ENCODE results near the gene PRDM16. TPM values are rescaled to one million over a fixed set of nuclear protein-coding genes. Genes with fewer than 3 reads are reported as not detected.

The PRDM16 gene
- total RNA-seq, 1 experiment from 2014 or later, result not detected

GRCh38 chr1:3268281-3268680 is 199.3 kb downstream of the PRDM16 start:
- intact Hi-C loops (cut with micrococcal nuclease), result no loop called here
- CTCF ChIA-PET, result no interaction called here
- POLR2A ChIA-PET, result no interaction called here
- no peaks in the 10 kb centered on the region for H3K36me3 Mint-ChIP-seq (ENCODE audit: insufficient read depth, unreplicated experiment)
- no peak overlapping the region for H3K4me3 Mint-ChIP-seq (ENCODE audit: unreplicated experiment)
- no TSS peak for BruUV-seq (replicated peaks)
- no peak overlapping the region for H3K27ac Mint-ChIP-seq (ENCODE audit: low read depth, unreplicated experiment)
- no peaks in the 10 kb centered on the region for H3K4me1 Mint-ChIP-seq (ENCODE audit: insufficient read depth, unreplicated experiment)
- no peak for DNase-seq (ENCODE audit: unreplicated experiment)
- TF ChIP-seq, protein P1, sequence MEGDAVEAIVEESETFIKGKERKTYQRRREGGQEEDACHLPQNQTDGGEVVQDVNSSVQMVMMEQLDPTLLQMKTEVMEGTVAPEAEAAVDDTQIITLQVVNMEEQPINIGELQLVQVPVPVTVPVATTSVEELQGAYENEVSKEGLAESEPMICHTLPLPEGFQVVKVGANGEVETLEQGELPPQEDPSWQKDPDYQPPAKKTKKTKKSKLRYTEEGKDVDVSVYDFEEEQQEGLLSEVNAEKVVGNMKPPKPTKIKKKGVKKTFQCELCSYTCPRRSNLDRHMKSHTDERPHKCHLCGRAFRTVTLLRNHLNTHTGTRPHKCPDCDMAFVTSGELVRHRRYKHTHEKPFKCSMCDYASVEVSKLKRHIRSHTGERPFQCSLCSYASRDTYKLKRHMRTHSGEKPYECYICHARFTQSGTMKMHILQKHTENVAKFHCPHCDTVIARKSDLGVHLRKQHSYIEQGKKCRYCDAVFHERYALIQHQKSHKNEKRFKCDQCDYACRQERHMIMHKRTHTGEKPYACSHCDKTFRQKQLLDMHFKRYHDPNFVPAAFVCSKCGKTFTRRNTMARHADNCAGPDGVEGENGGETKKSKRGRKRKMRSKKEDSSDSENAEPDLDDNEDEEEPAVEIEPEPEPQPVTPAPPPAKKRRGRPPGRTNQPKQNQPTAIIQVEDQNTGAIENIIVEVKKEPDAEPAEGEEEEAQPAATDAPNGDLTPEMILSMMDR (IDR thresholded peaks at IDR 0.05; ENCODE audit: unreplicated experiment), result no peak
- peaks cover 30% of the 10 kb centered on the region for H3K9me3 Mint-ChIP-seq (ENCODE audit: unreplicated experiment)
- H3K27me3 Mint-ChIP-seq (ENCODE audit: insufficient read depth, unreplicated experiment), result no peaks in the 10 kb centered on the region

DNA sequence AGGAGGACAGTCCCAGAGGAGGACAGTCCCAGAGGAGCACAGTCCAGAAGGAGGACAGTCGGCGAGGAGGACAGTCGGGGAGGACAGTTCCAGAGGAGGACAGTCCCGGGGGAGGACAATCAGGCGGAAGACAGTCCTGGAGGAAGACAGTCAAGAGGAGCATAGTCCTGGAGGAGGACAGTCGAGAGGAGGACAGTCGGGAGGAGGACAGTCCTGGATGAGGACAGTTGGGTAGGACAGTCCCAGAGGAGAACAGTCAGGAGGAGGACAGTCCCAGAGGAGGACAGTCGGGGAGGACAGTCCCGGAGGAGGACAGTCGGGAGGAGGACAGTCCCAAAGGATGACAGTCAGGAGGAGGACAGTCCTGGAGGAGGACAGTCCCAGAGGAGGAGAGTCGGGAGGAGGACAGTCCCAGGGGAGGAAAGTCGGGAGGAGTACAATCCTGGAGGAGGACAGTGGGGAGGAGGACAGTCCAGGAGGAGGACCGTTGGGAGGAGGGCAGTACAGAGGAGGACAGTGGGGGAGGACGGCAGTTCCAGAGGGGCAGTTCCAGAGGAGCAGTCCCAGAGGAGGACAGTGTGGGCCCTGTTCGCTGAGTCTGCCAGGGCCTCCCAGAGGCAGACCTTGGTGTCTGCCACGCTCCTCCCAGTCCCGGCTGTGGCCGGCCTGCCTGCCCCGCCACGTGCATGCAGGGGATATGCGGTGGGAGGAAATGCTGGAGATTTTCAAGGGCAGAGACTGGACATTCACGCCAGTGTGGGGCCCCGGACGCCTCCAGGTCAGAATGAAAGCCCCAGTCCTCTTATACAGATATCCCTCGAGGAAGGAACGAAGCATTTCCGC is 201.6 kb downstream of the PRDM16 start:
- peaks cover 30% of the 10 kb centered on the region for H3K9me3 Mint-ChIP-seq (ENCODE audit: unreplicated experiment)
- intact Hi-C loops (cut with micrococcal nuclease), result no loop called here
- H3K27me3 Mint-ChIP-seq (ENCODE audit: insufficient read depth, unreplicated experiment), result no peaks in the 10 kb centered on the region
- H3K36me3 Mint-ChIP-seq (ENCODE audit: insufficient read depth, unreplicated experiment), result no peaks in the 10 kb centered on the region
- POLR2A ChIA-PET, result no interaction called here
- H3K27ac Mint-ChIP-seq (ENCODE audit: low read depth, unreplicated experiment), result no peak overlapping the region
- DNase-seq (ENCODE audit: unreplicated experiment), result no peak
- no peaks in the 10 kb centered on the region for H3K4me1 Mint-ChIP-seq (ENCODE audit: insufficient read depth, unreplicated experiment)
- TF ChIP-seq, protein P1 (IDR thresholded peaks at IDR 0.05; ENCODE audit: unreplicated experiment), result no peak
- CTCF ChIA-PET, result no interaction called here
- H3K4me3 Mint-ChIP-seq (ENCODE audit: unreplicated experiment), result no peak overlapping the region
- BruUV-seq (replicated peaks), result no TSS peak

GRCh38 chr1:3271866-3272265 is 202.9 kb downstream of the PRDM16 start:
- no peak for DNase-seq (ENCODE audit: unreplicated experiment)
- peaks cover 28% of the 10 kb centered on the region for H3K9me3 Mint-ChIP-seq (ENCODE audit: unreplicated experiment)
- H3K4me1 Mint-ChIP-seq (ENCODE audit: insufficient read depth, unreplicated experiment), result no peaks in the 10 kb centered on the region
- ChIA-PET CTCF (interaction anchor here (0.5 to 0.7 kb wide), 2 partner anchors 20 to 155 kb away, joined by 3 read pairs; no protein-coding TSS in a partner anchor), POLR2A (no interaction called here)
- H3K4me3 Mint-ChIP-seq (ENCODE audit: unreplicated experiment), result no peak overlapping the region
- no TSS peak for BruUV-seq (replicated peaks)
- TF ChIP-seq, protein P1 (IDR thresholded peaks at IDR 0.05; ENCODE audit: unreplicated experiment), result no peak
- no peaks in the 10 kb centered on the region for H3K36me3 Mint-ChIP-seq (ENCODE audit: insufficient read depth, unreplicated experiment)
- H3K27ac Mint-ChIP-seq (ENCODE audit: low read depth, unreplicated experiment), result no peak overlapping the region
- intact Hi-C loops (cut with micrococcal nuclease), result no loop called here
- H3K27me3 Mint-ChIP-seq (ENCODE audit: insufficient read depth, unreplicated experiment), result no peaks in the 10 kb centered on the region

GRCh38 chr1:3272321-3273045 is 203.5 kb downstream of the PRDM16 start:
- Mint-ChIP-seq H3K27ac (ENCODE audit: low read depth, unreplicated experiment) (no peak overlapping the region), H3K9me3 (ENCODE audit: unreplicated experiment) (peaks cover 22% of the 10 kb centered on the region), H3K4me1 (ENCODE audit: insufficient read depth, unreplicated experiment) (no peaks in the 10 kb centered on the region), H3K36me3 (ENCODE audit: insufficient read depth, unreplicated experiment) (no peaks in the 10 kb centered on the region), H3K27me3 (ENCODE audit: insufficient read depth, unreplicated experiment) (no peaks in the 10 kb centered on the region), H3K4me3 (ENCODE audit: unreplicated experiment) (no peak overlapping the region)
- ChIA-PET POLR2A (no interaction called here), CTCF (interaction anchor here (0.5 kb wide), 1 partner anchor 155 kb away, joined by 3 read pairs; no protein-coding TSS in a partner anchor)
- no TSS peak for BruUV-seq (replicated peaks)
- TF ChIP-seq, protein P1 (IDR thresholded peaks at IDR 0.05; ENCODE audit: unreplicated experiment), result no peak
- DNase-seq (ENCODE audit: unreplicated experiment), result no peak
- intact Hi-C loops (cut with micrococcal nuclease), result no loop called here

All from MCF 10A (cell line).